GM12891 (cell line): Measurements from ENCODE around the gene FBXO31.
"Not testable (repeated sequence)": the region's sequence is repeated elsewhere in the genome, so short reads cannot be mapped to it uniquely, and the experiment has no call there.

ENCODE experiments used
- PAX5 ChIP-seq: IDR thresholded peaks from 2 replicates; pipeline ENCODE4 v1.6.1; 2011; ENCODE audit warnings: low read length, moderate library complexity, mild to moderate bottlenecking; ENCODE audit not compliant: insufficient read depth, severe bottlenecking
- POLR2A ChIP-seq: IDR thresholded peaks from 2 replicates; pipeline ENCODE4 v1.6.1; 2011; ENCODE audit warnings: low read depth, low read length, control low read depth
- POLR2AphosphoS5 ChIP-seq: IDR thresholded peaks from 2 replicates; pipeline ENCODE4 v1.6.1; 2011; ENCODE audit warnings: low read depth, low read length, control low read depth
- POU2F2 ChIP-seq: IDR thresholded peaks from 2 replicates; pipeline ENCODE4 v1.6.1; 2011; ENCODE audit warnings: low read depth, mild to moderate bottlenecking, control low read depth, low read length, moderate library complexity
- SPI1 ChIP-seq: IDR thresholded peaks from 2 replicates; pipeline ENCODE4 v1.6.1; 2011; ENCODE audit warnings: low read depth, low read length, control low read depth
- TAF1 ChIP-seq: IDR thresholded peaks from 2 replicates; pipeline ENCODE4 v1.6.1; 2011; ENCODE audit warnings: low read depth, low read length, control low read depth

- TF ChIP-seq POLR2A, POLR2AphosphoS5, POU2F2, TAF1, SPI1, PAX5: not testable (repeated sequence)
These were observed 43.9 kb downstream of the FBXO31 start for GRCh38 chr16:87339724-87340105.
